ENCODE measurements around the gene NME1.
"Not testable (repeated sequence)": the region's sequence is repeated elsewhere in the genome, so short reads cannot be mapped to it uniquely, and the experiment has no call there.

DNA sequence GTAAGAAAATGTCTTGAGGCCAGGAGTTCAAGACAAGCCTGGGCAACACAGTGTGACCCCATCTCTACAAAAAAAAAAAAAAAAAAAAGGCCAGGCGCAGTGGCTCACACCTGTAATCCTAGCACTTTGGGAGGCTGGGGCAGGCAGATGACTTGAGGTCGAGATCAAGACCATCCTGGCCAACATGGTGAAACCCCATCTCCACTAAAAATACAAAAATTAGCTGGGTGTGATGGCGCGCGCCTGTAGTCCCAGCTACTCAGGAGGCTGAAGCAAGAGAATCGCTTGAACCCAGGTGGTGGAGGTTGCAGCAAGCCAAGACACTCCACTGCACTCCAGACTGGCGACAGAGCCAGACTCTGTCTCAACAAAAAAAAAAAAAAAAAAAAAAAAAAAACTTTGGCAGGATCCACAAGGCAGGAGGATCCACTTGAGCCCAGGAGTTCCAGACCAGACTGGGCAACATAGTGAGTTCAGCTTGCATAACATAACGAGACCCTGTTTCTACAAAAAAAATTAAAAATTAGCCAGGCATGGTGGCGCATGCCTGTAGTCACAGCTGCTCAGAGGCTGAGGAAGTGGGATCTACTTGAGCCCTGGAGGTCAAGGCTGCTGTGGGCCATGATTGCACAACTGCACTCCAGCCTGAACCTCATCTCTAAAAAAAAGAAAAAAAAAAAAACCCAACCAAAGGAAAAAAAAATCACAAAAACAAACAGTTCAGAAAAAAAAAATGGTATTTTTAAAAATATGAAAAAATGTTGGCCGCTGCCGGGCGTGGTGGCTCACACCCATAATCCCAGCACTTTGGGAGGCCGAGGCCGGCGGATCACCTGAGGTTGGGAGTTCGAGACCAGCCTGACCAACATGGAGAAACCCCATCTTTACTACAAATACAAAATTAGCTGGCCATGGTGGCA, 40.8 kb upstream of the NME1 start:
- TF ChIP-seq, protein P1, sequence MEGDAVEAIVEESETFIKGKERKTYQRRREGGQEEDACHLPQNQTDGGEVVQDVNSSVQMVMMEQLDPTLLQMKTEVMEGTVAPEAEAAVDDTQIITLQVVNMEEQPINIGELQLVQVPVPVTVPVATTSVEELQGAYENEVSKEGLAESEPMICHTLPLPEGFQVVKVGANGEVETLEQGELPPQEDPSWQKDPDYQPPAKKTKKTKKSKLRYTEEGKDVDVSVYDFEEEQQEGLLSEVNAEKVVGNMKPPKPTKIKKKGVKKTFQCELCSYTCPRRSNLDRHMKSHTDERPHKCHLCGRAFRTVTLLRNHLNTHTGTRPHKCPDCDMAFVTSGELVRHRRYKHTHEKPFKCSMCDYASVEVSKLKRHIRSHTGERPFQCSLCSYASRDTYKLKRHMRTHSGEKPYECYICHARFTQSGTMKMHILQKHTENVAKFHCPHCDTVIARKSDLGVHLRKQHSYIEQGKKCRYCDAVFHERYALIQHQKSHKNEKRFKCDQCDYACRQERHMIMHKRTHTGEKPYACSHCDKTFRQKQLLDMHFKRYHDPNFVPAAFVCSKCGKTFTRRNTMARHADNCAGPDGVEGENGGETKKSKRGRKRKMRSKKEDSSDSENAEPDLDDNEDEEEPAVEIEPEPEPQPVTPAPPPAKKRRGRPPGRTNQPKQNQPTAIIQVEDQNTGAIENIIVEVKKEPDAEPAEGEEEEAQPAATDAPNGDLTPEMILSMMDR (IDR thresholded peaks at IDR 0.05), result not testable (repeated sequence)
- TF ChIP-seq POLR2A (IDR thresholded peaks at IDR 0.05), result not testable (repeated sequence)
